SK-N-SH (cell line): ENCODE results near the gene ELK1. TPM values are rescaled to one million over a fixed set of nuclear protein-coding genes. Genes with fewer than 3 reads are reported as not detected.

Experiments used
- CTCF ChIA-PET: fragments of 300-600, 350-600 bp; formaldehyde crosslinking; extraction: SDS; loops from one replicate; lab custom pipeline; 2021; lab: Yijun Ruan, JAX
- POLR2A ChIA-PET: fragments of 350-600 bp; sonication (Branson Sonifier 250); formaldehyde crosslinking; extraction: SDS; loops from one replicate; lab custom pipeline; 2020; ENCODE audit warnings: antibody characterized with exemption, inconsistent platforms; lab: Yijun Ruan, JAX
- DNase-seq: peaks from one replicate; pipeline ENCODE4 v3.0.0; 2012
- H2AFZ ChIP-seq: fragments of 200-600 bp; sonication (generic); 2 replicates; pipeline ENCODE4 v1.8.1; 2016; ENCODE audit warnings: antibody characterized with exemption, mild to moderate bottlenecking, low read depth
- H3F3A ChIP-seq: fragments of 200-600 bp; sonication (generic); replicated peaks from 2 replicates; pipeline ENCODE3; 2016; ENCODE audit warnings: antibody characterized with exemption, mild to moderate bottlenecking; ENCODE audit not compliant: insufficient read depth
- H3K27ac ChIP-seq, 2 experiments: fragments of 200-500 bp in 1 of 2; fragments of 200-600 bp in 1 of 2; sonication (Bioruptor generic) in 1 of 2; sonication (generic), shearing (Covaris generic) in 1 of 2; 2 replicates each; pipeline versions ENCODE4 v1.5.1 to v1.6.1; 2014 to 2016; ENCODE audit warnings: low read depth in 2 of 2, inconsistent platforms in 1 of 2, low read length in 1 of 2, mild to moderate bottlenecking in 1 of 2, mixed read lengths in 1 of 2
- H3K27me3 ChIP-seq: fragments of 200-600 bp; sonication (generic), shearing (Covaris generic); 2 replicates; pipeline ENCODE4 v1.6.1; 2016; ENCODE audit warnings: mixed run types; ENCODE audit not compliant: insufficient read depth
- H3K36me3 ChIP-seq, 2 experiments: fragments of 200-500 bp in 1 of 2; fragments of 200-600 bp in 1 of 2; sonication (Bioruptor generic) in 1 of 2; sonication (generic) in 1 of 2; replicated peaks in 1 of 2; 2 replicates each; pipeline versions ENCODE3 to v1.5.1; 2014 to 2016; ENCODE audit warnings: low read length in 1 of 2, mild to moderate bottlenecking in 1 of 2; ENCODE audit not compliant: insufficient read depth in 2 of 2, control insufficient read depth in 1 of 2
- H3K4me1 ChIP-seq, 2 experiments: fragments of 200-500 bp in 1 of 2; fragments of 200-600 bp in 1 of 2; sonication (Bioruptor generic) in 1 of 2; sonication (generic), shearing (Covaris generic) in 1 of 2; 2 replicates each; pipeline versions ENCODE4 v1.5.1 to v1.6.1; 2014 to 2016; ENCODE audit warnings: low read depth in 1 of 2, low read length in 1 of 2, mixed run types in 1 of 2; ENCODE audit not compliant: insufficient read depth in 2 of 2, control insufficient read depth in 1 of 2
- H3K4me2 ChIP-seq: fragments of 200-600 bp; sonication (generic), shearing (Covaris generic); 2 replicates; pipeline ENCODE4 v1.6.1; 2017; ENCODE audit warnings: mixed run types
- H3K4me3 ChIP-seq, 2 experiments: fragments of 200-500 bp in 1 of 2; fragments of 200-600 bp in 1 of 2; sonication (Bioruptor generic) in 1 of 2; sonication (generic), shearing (Covaris generic) in 1 of 2; 2 replicates each; pipeline versions ENCODE4 v1.5.1 to v1.8.1; 2014 to 2016; ENCODE audit warnings: low read depth in 2 of 2, inconsistent platforms in 1 of 2, low read length in 1 of 2, mild to moderate bottlenecking in 1 of 2, mixed read lengths in 1 of 2, moderate library complexity in 1 of 2
- H3K79me2 ChIP-seq: fragments of 200-600 bp; sonication (generic); 2 replicates; pipeline ENCODE4 v1.8.1; 2017; ENCODE audit warnings: mild to moderate bottlenecking; ENCODE audit not compliant: insufficient read depth
- H3K9ac ChIP-seq: fragments of 200-600 bp; sonication (generic); 2 replicates; pipeline ENCODE4 v1.6.1; 2017; ENCODE audit warnings: mixed run types
- H3K9me2 ChIP-seq: fragments of 200-600 bp; sonication (generic); 2 replicates; pipeline ENCODE4 v1.6.1; 2017; ENCODE audit warnings: mixed run types
- H3K9me3 ChIP-seq: fragments of 200-600 bp; sonication (generic); 2 replicates; pipeline ENCODE4 v1.6.1; 2017; ENCODE audit warnings: mixed run types, mild to moderate bottlenecking, moderate library complexity
- H4K20me1 ChIP-seq: fragments of 200-600 bp; sonication (generic); 2 replicates; pipeline ENCODE4 v1.6.1; 2017; ENCODE audit warnings: mild to moderate bottlenecking, mixed run types; ENCODE audit not compliant: insufficient read depth
- CHD2 ChIP-seq: fragments of 150-350 bp; IDR thresholded peaks from 2 replicates; pipeline ENCODE4 v1.6.1; 2018; ENCODE audit warnings: low read length; ENCODE audit not compliant: partially characterized antibody
- CTCF ChIP-seq: fragments of 200-600 bp; sonication (generic); IDR thresholded peaks from 2 replicates; pipeline ENCODE4 v1.6.1; 2017; ENCODE audit warnings: antibody characterized with exemption, mild to moderate bottlenecking, moderate library complexity
- ELF1 ChIP-seq: IDR thresholded peaks from 2 replicates; pipeline ENCODE4 v1.4.0; 2012
- POLR2AphosphoS5 ChIP-seq: IDR thresholded peaks from 2 replicates; pipeline ENCODE4 v1.6.1; 2012; ENCODE audit warnings: low read depth, low read length
- RAD21 ChIP-seq: IDR thresholded peaks from 2 replicates; pipeline ENCODE4 v1.6.1; 2012; ENCODE audit warnings: mild to moderate bottlenecking, low read length
- WGBS: methylation state at CpG from one replicate; pipeline ENCODE4 v1.1.6; 2017; ENCODE audit warnings: low lambda C conversion rate; 5-methylcytosine and 5-hydroxymethylcytosine counted together
- polyA plus RNA-seq, 3 experiments: library from polyadenylated mRNA; depleted of rRNA; stranded (reverse); fragments of >200 nt; gene quantifications; 2 replicates each; pipeline ENCODE4 v1.2.3, GENCODE V29; 2012
- TF ChIP-seq, protein P1 (sequence below): IDR thresholded peaks from 2 replicates; pipeline ENCODE4; 2012
- TF ChIP-seq, protein P2 (sequence below): IDR thresholded peaks from 2 replicates; pipeline ENCODE4 v1.4.0; 2012; ENCODE audit warnings: low read depth, borderline replicate concordance

ELK1 gene
- polyA plus RNA-seq, 1 of the 3 experiments (the other 2 are of a cell fraction), result 14.6 TPM

DNA sequence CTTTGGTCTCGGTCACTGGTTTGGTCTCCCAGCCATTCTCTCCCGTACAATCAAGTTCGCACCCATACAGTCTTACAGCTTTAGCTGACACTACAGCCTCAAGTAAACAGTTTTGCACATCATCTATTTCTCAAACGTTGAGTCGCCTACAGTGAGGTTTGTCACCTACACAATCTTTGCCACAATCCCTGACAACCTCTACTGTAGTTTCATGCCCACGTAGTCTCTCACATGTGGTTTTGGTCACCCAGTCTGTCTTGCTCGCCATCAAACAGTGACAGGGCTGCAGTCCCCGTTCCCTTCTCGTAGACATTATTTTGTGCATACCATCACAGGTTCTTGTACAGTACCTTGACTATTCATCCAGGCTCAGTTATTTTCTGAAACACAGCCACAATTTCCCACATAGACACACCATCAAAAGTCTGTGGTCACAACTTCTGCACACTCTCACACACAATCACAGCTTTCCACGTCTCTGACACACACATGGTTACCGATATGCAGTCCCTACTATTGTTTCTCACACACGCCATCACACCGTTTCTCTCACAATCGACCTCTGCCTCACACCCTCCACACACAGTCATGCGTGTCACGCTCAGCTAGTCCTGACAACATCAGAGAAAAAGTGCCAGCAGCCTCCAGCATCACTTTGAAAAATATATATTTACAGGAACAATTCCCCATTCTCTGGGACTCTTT is 15.3 kb downstream of the ELK1 start:
- no peaks in the 10 kb centered on the region for H3K4me1 ChIP-seq
- no peak overlapping the region for H2AFZ ChIP-seq
- no peaks in the 10 kb centered on the region for H4K20me1 ChIP-seq
- no peaks in the 10 kb centered on the region for H3K9me3 ChIP-seq
- DNase-seq, result no peak
- H3K9ac ChIP-seq, result no peak overlapping the region
- TF ChIP-seq, protein P1, sequence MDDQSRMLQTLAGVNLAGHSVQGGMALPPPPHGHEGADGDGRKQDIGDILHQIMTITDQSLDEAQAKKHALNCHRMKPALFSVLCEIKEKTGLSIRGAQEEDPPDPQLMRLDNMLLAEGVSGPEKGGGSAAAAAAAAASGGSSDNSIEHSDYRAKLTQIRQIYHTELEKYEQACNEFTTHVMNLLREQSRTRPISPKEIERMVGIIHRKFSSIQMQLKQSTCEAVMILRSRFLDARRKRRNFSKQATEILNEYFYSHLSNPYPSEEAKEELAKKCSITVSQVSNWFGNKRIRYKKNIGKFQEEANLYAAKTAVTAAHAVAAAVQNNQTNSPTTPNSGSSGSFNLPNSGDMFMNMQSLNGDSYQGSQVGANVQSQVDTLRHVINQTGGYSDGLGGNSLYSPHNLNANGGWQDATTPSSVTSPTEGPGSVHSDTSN, result no peak
- TF ChIP-seq RAD21, result no peak
- TF ChIP-seq CTCF, result no peak
- TF ChIP-seq, protein P2, sequence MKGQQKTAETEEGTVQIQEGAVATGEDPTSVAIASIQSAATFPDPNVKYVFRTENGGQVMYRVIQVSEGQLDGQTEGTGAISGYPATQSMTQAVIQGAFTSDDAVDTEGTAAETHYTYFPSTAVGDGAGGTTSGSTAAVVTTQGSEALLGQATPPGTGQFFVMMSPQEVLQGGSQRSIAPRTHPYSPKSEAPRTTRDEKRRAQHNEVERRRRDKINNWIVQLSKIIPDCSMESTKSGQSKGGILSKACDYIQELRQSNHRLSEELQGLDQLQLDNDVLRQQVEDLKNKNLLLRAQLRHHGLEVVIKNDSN, result no peak
- TF ChIP-seq, all 33 proteins: peak for 0
- H3K27me3 ChIP-seq, result no peaks in the 10 kb centered on the region; the same call in 1 of the 2 replicates
- 58% methylated on average over 16 of the region's 16 CpGs for WGBS
- H3K4me3 ChIP-seq, result no peak overlapping the region
- H3K4me2 ChIP-seq, result no peak overlapping the region
- H3K27ac ChIP-seq, result no peak overlapping the region
- CTCF ChIA-PET, result interaction anchor here (0.8 kb wide), 1 partner anchor 10 kb away, joined by 3 read pairs; no protein-coding TSS in a partner anchor
- POLR2A ChIA-PET, result no interaction called here
- H3K36me3 ChIP-seq, result peaks cover 5 to 17% of the 10 kb centered on the region in 2 experiments
- H3F3A ChIP-seq, result no peaks in the 10 kb centered on the region
- no peaks in the 10 kb centered on the region for H3K9me2 ChIP-seq
- H3K79me2 ChIP-seq, result no peaks in the 10 kb centered on the region

DNA sequence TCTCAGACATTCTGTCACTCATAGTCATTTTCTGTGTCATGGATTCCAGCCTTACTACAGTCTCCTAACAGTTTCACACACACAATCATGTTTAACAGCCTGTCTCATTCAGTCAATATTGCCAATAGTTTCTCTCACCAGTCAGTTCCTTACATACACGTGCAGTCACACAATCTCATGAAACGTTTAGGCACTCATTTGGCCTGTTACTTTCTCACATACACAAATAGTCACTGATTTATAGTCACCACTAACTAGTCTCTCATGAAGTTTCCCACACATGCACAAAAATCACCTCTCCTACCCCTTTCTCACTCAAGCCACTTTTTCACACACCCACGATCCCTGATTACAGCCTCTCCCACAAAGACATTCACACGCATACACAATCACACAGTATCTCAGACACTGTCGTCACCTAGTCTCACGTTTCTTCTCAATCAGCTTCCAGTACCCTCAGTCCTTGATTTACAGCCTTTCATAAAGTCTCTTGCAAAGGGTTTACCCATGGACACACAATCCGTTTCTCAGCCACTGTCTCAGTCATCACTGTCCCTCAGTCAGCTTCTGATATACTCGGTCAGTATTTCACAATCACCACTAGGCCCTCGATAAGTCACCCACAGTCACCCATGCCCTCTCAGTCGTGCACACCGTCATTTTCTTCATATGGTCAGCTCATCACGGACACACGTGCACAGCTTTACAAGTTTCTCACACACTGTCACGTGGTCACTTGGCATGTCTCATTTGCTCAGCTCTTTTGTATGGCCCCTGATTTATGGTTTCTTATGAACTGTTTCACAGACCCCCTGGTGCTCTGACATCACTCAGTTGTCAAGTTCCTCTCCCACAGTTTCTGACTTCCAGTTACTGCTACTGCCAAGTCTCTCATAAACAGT is 16.4 kb downstream of the ELK1 start:
- no peak for TF ChIP-seq ELF1
- TF ChIP-seq CHD2, result no peak
- TF ChIP-seq, protein P1, result no peak
- TF ChIP-seq POLR2AphosphoS5, result no peak
- H3K36me3 ChIP-seq, result peaks cover 0 to 10% of the 10 kb centered on the region in 2 experiments
- WGBS, result 52% methylated on average over 14 of the region's 14 CpGs
- CTCF ChIA-PET, result interaction anchor here (0.6 kb wide), 1 partner anchor 9 kb away, joined by 3 read pairs; no protein-coding TSS in a partner anchor
- no peak overlapping the region for H2AFZ ChIP-seq
- no peak overlapping the region for H3K4me2 ChIP-seq
- no peak overlapping the region for H3K9ac ChIP-seq
- DNase-seq, result no peak
- H3K27me3 ChIP-seq, result no peaks in the 10 kb centered on the region; the same call in 1 of the 2 replicates
- H3K27ac ChIP-seq, result no peak overlapping the region
- H3F3A ChIP-seq, result no peaks in the 10 kb centered on the region
- H3K9me2 ChIP-seq, result no peaks in the 10 kb centered on the region
- H3K9me3 ChIP-seq, result no peaks in the 10 kb centered on the region
- H3K4me3 ChIP-seq, result no peak overlapping the region
- H4K20me1 ChIP-seq, result no peaks in the 10 kb centered on the region
- POLR2A ChIA-PET, result no interaction called here
- H3K4me1 ChIP-seq, result no peaks in the 10 kb centered on the region
- H3K79me2 ChIP-seq, result no peaks in the 10 kb centered on the region
